Hepatocyte (in vitro differentiated cells): ENCODE measurements around the gene RNF224. TPM values are rescaled to one million over a fixed set of nuclear protein-coding genes. Genes with fewer than 3 reads are reported as not detected.

Experiments
- DNase-seq: peaks from one replicate; pipeline ENCODE4 v3.0.0-alpha.2; 2016; ENCODE audit warnings: low spot score
- H2AFZ ChIP-seq: fragments of 200-600 bp; sonication (generic); 2 replicates; pipeline ENCODE4 v1.6.0; 2016; ENCODE audit warnings: antibody characterized with exemption, mild to moderate bottlenecking
- H3K27ac ChIP-seq: fragments of 200-600 bp; sonication (generic); 2 replicates; pipeline ENCODE4 v1.5.1; 2016; ENCODE audit warnings: mild to moderate bottlenecking
- H3K27me3 ChIP-seq: fragments of 200-600 bp; sonication (generic); 2 replicates; pipeline ENCODE4 v1.6.1; 2016
- H3K36me3 ChIP-seq: fragments of 200-600 bp; sonication (generic); replicated peaks from 2 replicates; pipeline ENCODE4 v1.5.1; 2016; ENCODE audit warnings: low read depth; ENCODE audit not compliant: insufficient read depth
- H3K4me1 ChIP-seq: fragments of 200-600 bp; sonication (generic); 2 replicates; pipeline ENCODE4 v1.5.1; 2016; ENCODE audit warnings: mild to moderate bottlenecking, moderate library complexity; ENCODE audit not compliant: insufficient read depth
- H3K4me2 ChIP-seq: fragments of 200-600 bp; sonication (generic); 2 replicates; pipeline ENCODE4 v1.6.0; 2016
- H3K4me3 ChIP-seq: fragments of 200-600 bp; sonication (generic); 2 replicates; pipeline ENCODE4 v1.5.1; 2016; ENCODE audit warnings: mild to moderate bottlenecking
- H3K79me2 ChIP-seq: fragments of 200-600 bp; sonication (generic); 2 replicates; pipeline ENCODE4 v1.6.0; 2017; ENCODE audit warnings: mild to moderate bottlenecking
- H3K9me2 ChIP-seq: fragments of 200-600 bp; sonication (generic); replicated peaks from 2 replicates; pipeline ENCODE4 v1.6.0; 2017; ENCODE audit warnings: mild to moderate bottlenecking; ENCODE audit not compliant: insufficient read depth
- H3K9me3 ChIP-seq: fragments of 200-600 bp; sonication (generic); 2 replicates; pipeline ENCODE4 v1.5.1; 2016; ENCODE audit warnings: low read depth, mild to moderate bottlenecking
- H4K20me1 ChIP-seq: fragments of 200-600 bp; sonication (generic); 2 replicates; pipeline ENCODE4 v1.6.0; 2016; ENCODE audit warnings: mild to moderate bottlenecking; ENCODE audit not compliant: insufficient read depth, poor library complexity, severe bottlenecking
- EZH2 ChIP-seq: fragments of 200-600 bp; sonication (generic); IDR thresholded peaks from 2 replicates; pipeline ENCODE4 v1.6.1; 2016; ENCODE audit warnings: antibody characterized with exemption, mild to moderate bottlenecking, borderline replicate concordance
- EZH2phosphoT487 ChIP-seq: fragments of 200-600 bp; sonication (generic); IDR thresholded peaks from one replicate; pipeline ENCODE4 v1.6.1; 2018; ENCODE audit warnings: antibody characterized with exemption, mild to moderate bottlenecking, low read depth, moderate library complexity; ENCODE audit not compliant: unreplicated experiment, severe bottlenecking
- WGBS: methylation state at CpG from one replicate; pipeline ENCODE4 v1.1.6; 2016; ENCODE audit warnings: low lambda C conversion rate; ENCODE audit errors: missing lambda C conversion rate; 5-methylcytosine and 5-hydroxymethylcytosine counted together
- polyA plus RNA-seq: library from polyadenylated mRNA; unstranded; fragments of >200 nt; fragmentation: Nextera tagmentation; extraction: Ambion mirVana; gene quantifications from 2 replicates; pipeline ENCODE4 v1.2.1, GENCODE V29; 2016
- total RNA-seq: library from RNA; depleted of rRNA; stranded (reverse); fragments of >200 nt; gene quantifications from 2 replicates; pipeline ENCODE4 v1.2.3, GENCODE V29; 2014
- TF ChIP-seq, protein P1 (sequence below): fragments of 200-600 bp; sonication (generic); IDR thresholded peaks from 2 replicates; pipeline ENCODE4 v1.5.1; 2016; ENCODE audit warnings: antibody characterized with exemption, mild to moderate bottlenecking; ENCODE audit not compliant: poor library complexity

The RNF224 gene
- total and polyA plus RNA-seq, 2 experiments from 2014 or later: 1.1 to 1.4 TPM

DNA sequence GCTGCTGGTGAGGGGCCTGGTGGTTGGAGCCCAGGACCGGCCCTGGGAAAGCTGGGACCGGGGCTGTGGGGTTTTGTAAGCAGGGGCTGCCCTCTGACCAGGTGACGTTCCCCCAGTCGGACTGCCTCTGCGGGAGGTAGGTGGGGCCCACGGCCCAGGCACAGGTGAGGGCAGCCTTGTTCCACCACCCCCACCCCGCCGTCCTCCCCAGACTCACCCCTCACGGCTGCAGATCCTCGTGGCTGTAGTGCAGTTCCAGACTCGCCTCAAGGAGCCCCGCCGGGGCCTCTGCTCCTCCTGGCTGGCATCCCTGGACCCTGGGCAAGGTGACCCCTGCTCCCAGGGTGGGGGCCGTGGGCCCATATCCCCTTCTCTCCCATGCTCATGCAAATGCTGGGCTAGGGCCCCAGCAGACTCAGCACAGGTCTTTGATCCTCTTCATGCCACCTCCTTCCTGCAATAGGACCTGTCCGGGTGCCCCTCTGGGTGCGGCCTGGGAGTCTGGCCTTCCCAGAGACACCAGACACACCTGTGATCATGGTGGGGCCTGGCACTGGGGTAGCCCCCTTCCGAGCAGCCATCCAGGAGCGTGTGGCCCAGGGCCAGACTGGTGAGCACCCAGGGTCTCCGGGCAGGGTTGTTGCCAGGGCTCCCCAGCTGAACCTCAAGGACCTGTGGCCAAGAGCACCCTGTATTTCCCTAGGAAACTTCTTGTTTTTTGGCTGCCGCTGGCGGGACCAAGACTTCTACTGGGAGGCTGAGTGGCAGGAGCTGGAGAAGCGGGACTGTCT lies 11.9 kb upstream of the RNF224 start:
- Histone ChIP-seq H4K20me1 (no peaks in the 10 kb centered on the region), H3K9me2 (no peaks in the 10 kb centered on the region), H3K4me3 (no peak overlapping the region), H3K36me3 (no peaks in the 10 kb centered on the region), H2AFZ (no peak overlapping the region), H3K9me3 (no peaks in the 10 kb centered on the region), H3K4me1 (peaks cover 22% of the 10 kb centered on the region), H3K79me2 (no peaks in the 10 kb centered on the region), H3K27me3 (no peaks in the 10 kb centered on the region), H3K27ac (no peak overlapping the region), H3K4me2 (no peak overlapping the region)
- 96% methylated on average over 18 of the region's 22 CpGs for WGBS
- TF ChIP-seq EZH2phosphoT487 (no peak), EZH2 (no peak)
- TF ChIP-seq, protein P1, sequence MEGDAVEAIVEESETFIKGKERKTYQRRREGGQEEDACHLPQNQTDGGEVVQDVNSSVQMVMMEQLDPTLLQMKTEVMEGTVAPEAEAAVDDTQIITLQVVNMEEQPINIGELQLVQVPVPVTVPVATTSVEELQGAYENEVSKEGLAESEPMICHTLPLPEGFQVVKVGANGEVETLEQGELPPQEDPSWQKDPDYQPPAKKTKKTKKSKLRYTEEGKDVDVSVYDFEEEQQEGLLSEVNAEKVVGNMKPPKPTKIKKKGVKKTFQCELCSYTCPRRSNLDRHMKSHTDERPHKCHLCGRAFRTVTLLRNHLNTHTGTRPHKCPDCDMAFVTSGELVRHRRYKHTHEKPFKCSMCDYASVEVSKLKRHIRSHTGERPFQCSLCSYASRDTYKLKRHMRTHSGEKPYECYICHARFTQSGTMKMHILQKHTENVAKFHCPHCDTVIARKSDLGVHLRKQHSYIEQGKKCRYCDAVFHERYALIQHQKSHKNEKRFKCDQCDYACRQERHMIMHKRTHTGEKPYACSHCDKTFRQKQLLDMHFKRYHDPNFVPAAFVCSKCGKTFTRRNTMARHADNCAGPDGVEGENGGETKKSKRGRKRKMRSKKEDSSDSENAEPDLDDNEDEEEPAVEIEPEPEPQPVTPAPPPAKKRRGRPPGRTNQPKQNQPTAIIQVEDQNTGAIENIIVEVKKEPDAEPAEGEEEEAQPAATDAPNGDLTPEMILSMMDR: no peak
- no peak for DNase-seq

DNA sequence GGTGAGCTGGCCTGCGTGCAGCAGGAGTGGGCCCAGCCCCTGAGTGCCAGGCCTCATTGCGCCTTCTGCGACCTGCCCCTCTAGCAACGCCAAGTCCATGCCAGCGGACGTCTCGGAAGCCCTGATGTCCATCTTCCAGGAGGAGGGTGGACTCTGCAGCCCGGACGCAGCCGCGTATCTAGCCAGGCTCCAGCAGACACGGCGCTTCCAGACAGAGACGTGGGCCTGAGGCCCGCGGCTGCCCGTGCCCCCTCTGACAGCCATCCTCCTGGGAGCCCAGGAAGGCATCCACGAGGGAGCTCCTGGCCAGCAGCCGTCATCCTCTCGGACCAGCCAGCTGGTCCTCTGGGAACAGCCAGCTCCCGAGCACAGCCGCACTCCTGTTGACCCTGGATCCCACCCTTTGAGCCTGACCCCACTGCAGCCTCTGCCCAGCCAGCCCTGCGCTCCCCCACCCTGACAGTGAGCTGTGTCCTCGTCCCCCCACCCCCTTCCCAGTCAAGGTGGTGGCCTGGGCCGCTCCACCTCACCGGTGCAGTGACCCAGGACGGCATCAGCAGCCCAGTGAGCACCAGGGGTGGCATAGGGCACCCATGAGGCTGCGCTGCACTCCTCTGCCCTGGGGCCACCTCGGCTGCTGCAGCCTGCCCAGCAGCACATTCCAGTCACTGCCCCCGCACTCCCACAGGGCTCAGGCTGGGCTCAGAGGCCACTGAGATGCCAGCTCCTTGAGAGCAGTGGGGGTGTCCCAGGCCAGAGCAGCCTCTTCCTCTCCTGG lies 10.9 kb upstream of the RNF224 start:
- H3K79me2 ChIP-seq: no peaks in the 10 kb centered on the region
- H3K4me2 ChIP-seq: peak overlapping the region; percentile 70
- no peak overlapping the region for H3K27ac ChIP-seq
- TF ChIP-seq, protein P1: no peak
- TF ChIP-seq EZH2phosphoT487 (no peak), EZH2 (no peak)
- no peaks in the 10 kb centered on the region for H4K20me1 ChIP-seq
- H2AFZ ChIP-seq: no peak overlapping the region
- no peaks in the 10 kb centered on the region for H3K36me3 ChIP-seq
- DNase-seq: no peak
- H3K27me3 ChIP-seq: no peaks in the 10 kb centered on the region
- 94% methylated on average over 21 of the region's 30 CpGs for WGBS
- H3K4me1 ChIP-seq: peaks cover 22% of the 10 kb centered on the region
- no peaks in the 10 kb centered on the region for H3K9me3 ChIP-seq
- H3K9me2 ChIP-seq: no peaks in the 10 kb centered on the region
- no peak overlapping the region for H3K4me3 ChIP-seq

- Histone ChIP-seq H3K36me3 (no peaks in the 10 kb centered on the region), H2AFZ (no peak overlapping the region), H4K20me1 (no peaks in the 10 kb centered on the region), H3K27me3 (no peaks in the 10 kb centered on the region), H3K4me1 (peaks cover 24% of the 10 kb centered on the region), H3K9me2 (no peaks in the 10 kb centered on the region), H3K9me3 (no peaks in the 10 kb centered on the region), H3K27ac (peak overlapping the region; percentile 85), H3K79me2 (no peaks in the 10 kb centered on the region), H3K4me2 (peak overlapping the region; percentile 70), H3K4me3 (no peak overlapping the region)
- WGBS: 52% methylated on average over 36 of the region's 36 CpGs
- TF ChIP-seq EZH2: no peak
- TF ChIP-seq, protein P1: no peak
- no peak for TF ChIP-seq EZH2phosphoT487
- peak; percentile 90 for DNase-seq
Observed at GRCh38 chr9:137217276-137218211, 9.8 kb upstream of the RNF224 start.
